Glomerular endothelial cell (primary cell): ENCODE measurements around the gene CDH23. TPM values are rescaled to one million over a fixed set of nuclear protein-coding genes. Genes with fewer than 3 reads are reported as not detected.

Source experiments
- DNase-seq: peaks from one replicate; pipeline ENCODE4 v3.0.0-alpha.2; 2011; ENCODE audit warnings: low read depth, low spot score; ENCODE audit errors: extremely low read depth
- total RNA-seq: library from RNA; depleted of rRNA; stranded (reverse); fragments of >200 nt; gene quantifications from 2 replicates; pipeline ENCODE4 v1.2.3, GENCODE V29; 2015

CDH23 gene
- total RNA-seq, 1 donor from 2014 or later, result not detected

- no peak for DNase-seq
Measured at GRCh38 chr10:71799608-71800453, 403.1 kb downstream of the CDH23 start.

DNA sequence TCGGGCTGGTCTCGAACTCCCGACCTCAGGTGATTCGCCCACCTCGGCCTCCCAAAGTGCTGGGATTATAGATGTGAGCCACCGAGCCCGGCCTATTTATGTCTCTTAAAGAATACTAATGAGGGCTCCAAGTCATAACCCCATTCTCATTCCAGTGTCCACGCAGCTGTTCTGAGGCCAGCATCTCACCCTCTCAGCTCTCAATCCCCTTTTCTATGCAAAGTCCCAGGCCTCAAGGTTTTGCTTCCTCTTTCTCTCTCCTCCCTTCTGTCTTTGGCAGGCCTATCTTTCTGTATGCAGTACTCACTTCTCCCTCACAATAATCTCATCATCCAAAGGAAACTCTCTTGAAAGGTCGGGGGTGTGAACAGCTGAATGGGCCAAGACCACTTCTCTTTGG, 404.6 kb downstream of the CDH23 start:
- DNase-seq, result no peak

- DNase-seq, result no peak
Measured at GRCh38 chr10:71802235-71802634, 405.5 kb downstream of the CDH23 start.

DNA sequence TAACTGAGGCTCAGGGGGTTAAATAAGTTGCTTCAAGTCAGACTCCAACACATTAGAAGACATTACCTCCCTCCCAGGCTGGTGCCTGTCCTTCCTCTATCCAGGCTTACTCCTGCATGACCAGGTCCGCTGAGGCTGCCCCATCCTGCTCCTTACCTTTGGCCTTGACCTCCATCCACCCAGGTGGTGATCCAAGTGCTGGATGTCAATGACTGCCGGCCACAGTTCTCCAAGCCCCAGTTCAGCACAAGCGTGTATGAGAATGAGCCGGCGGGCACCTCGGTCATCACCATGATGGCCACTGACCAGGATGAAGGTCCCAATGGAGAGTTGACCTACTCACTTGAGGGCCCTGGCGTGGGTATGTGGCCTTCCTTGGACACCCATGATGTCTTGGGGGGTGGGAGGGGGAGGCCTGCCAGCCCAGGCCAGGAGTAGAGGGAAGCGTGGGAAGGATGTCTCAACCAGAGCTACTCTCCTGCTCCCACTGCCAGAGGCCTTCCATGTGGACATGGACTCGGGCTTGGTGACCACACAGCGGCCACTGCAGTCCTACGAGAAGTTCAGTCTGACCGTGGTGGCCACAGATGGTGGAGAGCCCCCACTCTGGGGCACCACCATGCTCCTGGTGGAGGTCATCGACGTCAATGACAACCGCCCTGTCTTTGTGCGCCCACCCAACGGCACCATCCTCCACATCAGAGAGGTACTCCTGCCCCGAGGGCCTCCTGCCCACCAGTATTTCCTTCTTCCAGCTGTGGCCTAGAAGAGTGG, 406.2 kb downstream of the CDH23 start:
- no peak for DNase-seq

DNA sequence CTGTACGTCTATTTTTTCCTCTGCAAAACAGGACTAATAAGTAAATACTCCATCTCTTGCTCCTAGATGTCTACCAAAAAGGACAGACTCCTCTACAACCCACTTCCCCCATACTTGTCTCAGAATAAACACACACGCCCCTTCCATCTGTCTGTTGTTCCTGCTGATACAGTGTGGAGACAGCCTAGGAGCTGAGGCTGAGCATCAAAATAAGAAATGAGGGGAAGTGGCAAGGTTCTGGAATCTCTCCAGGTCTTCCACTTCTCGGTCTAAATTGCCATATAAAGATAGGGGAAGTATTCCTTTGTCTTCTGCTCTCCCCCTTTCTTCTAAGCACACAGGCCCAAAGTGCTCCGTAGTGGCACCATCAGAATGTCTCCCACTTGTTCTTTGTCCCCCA, 407.4 kb downstream of the CDH23 start:
- no peak for DNase-seq

- DNase-seq, result no peak
Measured at GRCh38 chr10:71805776-71806703, 409.3 kb downstream of the CDH23 start.

DNA sequence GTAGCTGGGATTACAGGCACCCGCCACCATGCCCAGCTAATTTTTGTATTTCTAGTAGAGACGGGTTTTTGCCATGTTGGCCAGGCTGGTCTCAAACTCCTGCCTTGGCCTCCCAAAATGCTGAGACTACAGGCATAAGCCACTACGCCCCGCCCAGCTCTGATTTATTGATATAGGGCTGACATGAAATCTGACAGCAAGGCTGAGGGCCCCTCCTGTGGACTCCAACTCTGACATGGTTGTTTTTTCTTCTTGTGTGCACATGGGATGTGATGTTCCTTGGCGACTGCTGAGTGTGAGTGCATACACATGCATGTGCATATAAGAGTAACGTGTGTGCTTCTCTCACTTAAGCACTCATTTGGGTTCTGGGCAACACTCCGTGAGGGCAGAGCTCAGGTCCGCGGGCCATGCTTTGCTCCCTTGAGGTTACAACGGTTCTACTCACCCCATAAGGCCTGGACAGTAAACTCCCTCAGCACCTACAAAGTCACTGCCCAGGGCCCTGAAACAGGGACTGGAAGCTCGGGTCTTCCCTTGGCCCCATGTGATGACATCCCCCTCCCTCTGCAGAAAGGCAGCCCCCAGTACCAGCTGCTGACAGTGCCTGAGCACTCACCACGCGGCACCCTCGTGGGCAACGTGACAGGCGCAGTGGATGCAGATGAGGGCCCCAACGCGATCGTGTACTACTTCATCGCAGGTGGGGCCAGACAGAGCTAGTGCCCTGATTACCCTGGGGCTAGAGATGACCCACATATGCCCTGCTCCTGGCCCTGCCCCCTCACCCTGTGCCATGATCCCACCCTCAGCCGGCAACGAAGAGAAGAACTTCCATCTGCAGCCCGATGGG, 410.2 kb downstream of the CDH23 start:
- no peak for DNase-seq

DNA sequence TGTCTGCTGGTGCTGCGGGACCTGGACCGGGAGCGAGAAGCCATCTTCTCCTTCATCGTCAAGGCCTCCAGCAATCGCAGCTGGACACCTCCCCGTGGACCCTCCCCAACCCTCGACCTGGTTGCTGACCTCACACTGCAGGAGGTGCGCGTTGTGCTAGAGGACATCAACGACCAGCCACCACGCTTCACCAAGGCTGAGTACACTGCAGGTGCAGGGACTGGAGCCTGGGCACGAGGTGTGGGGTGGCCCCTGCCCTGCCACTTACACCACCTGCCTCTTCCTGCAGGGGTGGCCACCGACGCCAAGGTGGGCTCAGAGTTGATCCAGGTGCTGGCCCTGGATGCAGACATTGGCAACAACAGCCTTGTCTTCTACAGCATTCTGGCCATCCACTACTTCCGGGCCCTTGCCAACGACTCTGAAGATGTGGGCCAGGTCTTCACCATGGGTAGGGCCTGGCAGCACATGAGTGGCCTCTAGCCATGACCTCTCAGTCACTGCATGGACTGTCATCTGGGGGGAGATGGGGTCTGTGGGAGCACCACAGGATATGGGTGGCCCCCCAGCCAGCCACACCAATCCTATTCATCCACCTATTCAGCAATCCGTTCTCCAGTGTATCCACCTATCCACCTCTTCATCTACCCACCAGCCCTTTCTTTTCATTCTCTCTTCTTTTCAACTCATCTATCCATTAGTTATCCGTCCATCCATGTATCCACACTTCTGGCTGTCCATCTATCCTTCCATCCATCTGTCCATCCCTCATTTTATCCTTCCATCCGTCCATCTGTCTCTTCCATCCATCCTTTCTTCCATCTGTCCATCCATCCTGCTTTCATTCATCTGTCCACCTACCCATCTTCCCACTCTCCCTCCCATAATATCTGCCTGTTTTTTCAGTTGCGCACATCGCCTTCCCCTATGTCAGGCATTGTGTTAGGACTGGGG, 411.1 kb downstream of the CDH23 start:
- no peak for DNase-seq

- DNase-seq, result no peak
Measured at GRCh38 chr10:71809628-71810027, 412.9 kb downstream of the CDH23 start.

DNA sequence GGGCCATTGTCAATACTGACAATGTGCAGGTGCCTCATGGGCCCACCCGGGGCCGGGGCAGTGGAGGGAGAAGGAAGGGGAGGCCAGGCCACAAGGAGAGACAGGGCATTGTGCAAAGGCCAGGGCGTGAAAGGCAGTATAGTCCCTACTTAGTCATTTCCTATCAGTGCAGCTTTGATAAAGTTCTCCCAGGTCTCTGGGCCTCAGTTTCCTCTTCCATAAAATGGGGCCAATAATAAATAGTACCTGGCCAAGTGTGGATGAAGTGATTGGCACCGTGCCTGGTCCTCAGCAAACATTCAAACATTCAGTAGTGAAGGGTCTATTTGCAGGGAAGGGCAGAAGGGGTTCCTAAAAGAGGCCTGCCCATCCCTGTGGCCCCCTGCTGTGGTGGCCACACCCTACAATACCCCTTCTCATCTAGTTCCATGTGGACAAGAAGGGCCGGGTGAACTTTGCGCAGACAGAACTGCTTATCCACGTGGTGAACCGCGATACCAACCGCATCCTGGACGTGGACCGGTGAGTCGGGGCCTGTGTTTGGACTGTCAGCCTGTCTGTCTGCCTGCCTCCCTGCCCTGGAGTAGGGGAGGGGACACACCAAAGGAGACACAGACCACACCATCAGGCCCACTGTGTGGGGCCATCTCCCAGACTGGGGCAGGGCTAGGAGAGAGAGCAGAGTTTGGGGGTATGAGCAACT, 413.5 kb downstream of the CDH23 start:
- DNase-seq, result no peak

- no peak for DNase-seq
Measured at GRCh38 chr10:71811351-71811750, 414.6 kb downstream of the CDH23 start.

- no peak for DNase-seq
Measured at GRCh38 chr10:71812016-71812912, 415.5 kb downstream of the CDH23 start.

DNA sequence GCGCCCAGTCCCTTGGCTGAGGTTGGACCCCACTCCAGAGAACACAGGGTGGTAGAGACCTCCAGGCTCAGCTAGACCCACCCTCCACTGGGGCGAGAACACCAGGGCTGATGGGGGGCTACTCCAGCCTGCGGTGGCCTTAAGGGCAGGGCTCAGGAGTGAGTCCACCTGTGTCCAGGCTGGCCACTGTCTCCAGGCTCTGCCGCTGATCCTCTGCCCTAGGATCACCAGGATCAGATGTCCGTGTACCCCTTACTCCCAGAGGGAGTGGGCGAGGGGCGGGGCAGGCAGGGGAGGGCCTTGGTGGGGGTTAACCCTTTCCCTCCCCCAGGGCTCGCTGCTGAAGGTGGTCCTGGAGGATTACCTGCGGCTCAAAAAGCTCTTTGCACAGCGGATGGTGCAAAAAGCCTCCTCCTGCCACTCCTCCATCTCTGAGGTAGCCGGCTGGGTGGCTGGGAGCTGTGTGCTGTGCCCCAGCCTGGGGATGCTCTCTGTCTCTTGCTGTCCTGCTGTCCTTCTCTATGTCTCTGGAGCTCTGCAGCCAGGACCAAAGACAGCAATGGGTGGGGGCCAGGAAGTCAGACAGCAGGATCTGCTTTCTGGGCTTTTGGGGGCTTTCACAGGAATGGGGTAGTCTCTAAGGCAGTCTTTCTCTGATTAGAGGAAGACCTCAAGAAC, 416.3 kb downstream of the CDH23 start:
- DNase-seq, result no peak

DNA sequence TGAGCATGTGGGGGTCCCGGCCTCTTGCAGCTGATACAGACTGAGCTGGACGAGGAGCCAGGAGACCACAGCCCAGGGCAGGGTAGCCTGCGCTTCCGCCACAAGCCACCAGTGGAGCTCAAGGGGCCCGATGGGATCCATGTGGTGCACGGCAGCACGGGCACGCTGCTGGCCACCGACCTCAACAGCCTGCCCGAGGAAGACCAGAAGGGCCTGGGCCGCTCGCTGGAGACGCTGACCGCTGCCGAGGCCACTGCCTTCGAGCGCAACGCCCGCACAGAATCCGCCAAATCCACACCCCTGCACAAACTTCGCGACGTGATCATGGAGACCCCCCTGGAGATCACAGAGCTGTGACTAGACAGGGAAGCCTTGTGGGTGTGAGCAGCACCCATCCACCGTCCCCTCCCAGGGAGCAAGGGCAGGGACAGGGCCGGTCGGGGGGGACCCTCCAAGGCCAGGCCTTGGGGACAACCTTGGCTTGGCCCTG, 418.2 kb downstream of the CDH23 start:
- DNase-seq, result no peak

GRCh38 chr10:71815515-71816130, 418.9 kb downstream of the CDH23 start:
- no peak for DNase-seq

- DNase-seq, result no peak
Measured at GRCh38 chr10:71816421-71816851, 419.7 kb downstream of the CDH23 start.
